GM04504 (cell line): Measurements from ENCODE around the gene KSR2.

Source experiments
- DNase-seq: peaks from one replicate; pipeline ENCODE4 v3.0.0-alpha.2; 2012; ENCODE audit warnings: low read depth

The KSR2 gene

GRCh38 chr12:117526757-117527478, 441.9 kb downstream of the KSR2 start:
- no peak for DNase-seq

- DNase-seq = no peak
These were observed 443.0 kb downstream of the KSR2 start for GRCh38 chr12:117525766-117526165.

- DNase-seq = no peak
These were observed 444.0 kb downstream of the KSR2 start for GRCh38 chr12:117524806-117525205.

- no peak for DNase-seq
These were observed 444.8 kb downstream of the KSR2 start for GRCh38 chr12:117523971-117524370.

GRCh38 chr12:117522559-117522958, 446.2 kb downstream of the KSR2 start:
- no peak for DNase-seq

- no peak for DNase-seq
These were observed 446.9 kb downstream of the KSR2 start for GRCh38 chr12:117521867-117522266.

GRCh38 chr12:117521346-117521745, 447.4 kb downstream of the KSR2 start:
- no peak for DNase-seq

GRCh38 chr12:117518594-117519270, 450.1 kb downstream of the KSR2 start:
- no peak for DNase-seq

- no peak for DNase-seq
These were observed 451.5 kb downstream of the KSR2 start for GRCh38 chr12:117517219-117517739.

- DNase-seq = no peak
These were observed 452.8 kb downstream of the KSR2 start for GRCh38 chr12:117516034-117516433.

GRCh38 chr12:117514016-117514415, 454.8 kb downstream of the KSR2 start:
- DNase-seq = no peak

- no peak for DNase-seq
These were observed 455.4 kb downstream of the KSR2 start for GRCh38 chr12:117513353-117513752.

GRCh38 chr12:117508468-117508867, 460.3 kb downstream of the KSR2 start:
- DNase-seq = no peak

- no peak for DNase-seq
These were observed 461.2 kb downstream of the KSR2 start for GRCh38 chr12:117507548-117507947.

GRCh38 chr12:117506333-117506732, 462.5 kb downstream of the KSR2 start:
- DNase-seq = no peak

GRCh38 chr12:117502633-117503032, 466.2 kb downstream of the KSR2 start:
- DNase-seq = no peak

GRCh38 chr12:117502233-117502632, 466.6 kb downstream of the KSR2 start:
- DNase-seq = no peak

- DNase-seq = no peak
These were observed 467.5 kb downstream of the KSR2 start for GRCh38 chr12:117501076-117501869.

- no peak for DNase-seq
These were observed 468.9 kb downstream of the KSR2 start for GRCh38 chr12:117499759-117500485.

GRCh38 chr12:117498880-117499279, 469.9 kb downstream of the KSR2 start:
- DNase-seq = no peak

GRCh38 chr12:117498256-117498655, 470.5 kb downstream of the KSR2 start:
- DNase-seq = no peak

GRCh38 chr12:117497407-117497806, 471.4 kb downstream of the KSR2 start:
- no peak for DNase-seq
